Endodermal cell (in vitro differentiated cells): ENCODE data around the gene ADH1A. TPM values are rescaled to one million over a fixed set of nuclear protein-coding genes. Genes with fewer than 3 reads are reported as not detected.

Experiments
- DNase-seq: peaks from one replicate; pipeline ENCODE4 v3.0.0-alpha.2; 2017
- H3K27ac ChIP-seq: 2 replicates; pipeline ENCODE4 v1.5.1; 2013; ENCODE audit warnings: mild to moderate bottlenecking, low read depth, low read length, moderate library complexity
- H3K27me3 ChIP-seq: 2 replicates; pipeline ENCODE4 v1.6.1; 2013; ENCODE audit warnings: mild to moderate bottlenecking, low read length, moderate library complexity; ENCODE audit not compliant: insufficient read depth, control insufficient read depth, poor library complexity, severe bottlenecking
- H3K36me3 ChIP-seq: 2 replicates; pipeline ENCODE4 v1.7.0; 2013; ENCODE audit warnings: mild to moderate bottlenecking, low read length, moderate library complexity; ENCODE audit not compliant: control insufficient read depth, insufficient read depth
- H3K4me1 ChIP-seq: one replicate; pipeline ENCODE4 v1.7.0; 2013; ENCODE audit warnings: low read length; ENCODE audit not compliant: control insufficient read depth, insufficient read depth
- H3K4me3 ChIP-seq: 2 replicates; pipeline ENCODE4 v1.5.1; 2013; ENCODE audit warnings: mild to moderate bottlenecking, low read length, moderate library complexity
- H3K9ac ChIP-seq: 2 replicates; pipeline ENCODE4 v1.6.1; 2013; ENCODE audit warnings: mild to moderate bottlenecking, low read length, moderate library complexity; ENCODE audit not compliant: poor library complexity, severe bottlenecking; ENCODE audit errors: extremely low read depth
- H3K9me3 ChIP-seq: 2 replicates; pipeline ENCODE4 v1.6.1; 2013; ENCODE audit warnings: mild to moderate bottlenecking, low read length, moderate library complexity; ENCODE audit not compliant: control insufficient read depth
- H3K27ac Mint-ChIP-seq: 2 replicates; pipeline ENCODE4 v1.8.0; 2020; ENCODE audit warnings: mixed read lengths
- H3K27me3 Mint-ChIP-seq: 2 replicates; pipeline ENCODE4 v1.8.0; 2021; ENCODE audit warnings: mild to moderate bottlenecking, mixed read lengths; ENCODE audit not compliant: insufficient read depth
- H3K36me3 Mint-ChIP-seq: 2 replicates; pipeline ENCODE4 v1.8.0; 2020; ENCODE audit warnings: low read depth, mixed read lengths
- H3K4me1 Mint-ChIP-seq: 2 replicates; pipeline ENCODE4 v1.8.0; 2020; ENCODE audit warnings: mixed read lengths
- H3K4me3 Mint-ChIP-seq: 2 replicates; pipeline ENCODE4 v1.8.0; 2020; ENCODE audit warnings: mild to moderate bottlenecking, moderate library complexity, mixed read lengths
- H3K9me3 Mint-ChIP-seq: 2 replicates; pipeline ENCODE4 v1.8.0; 2020; ENCODE audit warnings: mild to moderate bottlenecking, mixed read lengths
- WGBS, 2 experiments: methylation state at CpG; one replicate each; pipeline versions ENCODE4 v1.1.5 to v1.1.7; 2013; ENCODE audit warnings: missing lambda C conversion rate in 2 of 2, mixed read lengths in 1 of 2; ENCODE audit not compliant: insufficient coverage in 1 of 2, insufficient read length in 1 of 2; 5-methylcytosine and 5-hydroxymethylcytosine counted together
- total RNA-seq, 2 donors: library from RNA; stranded (reverse); fragmentation: NEBNext Ultra II Directional in 1 of 2; extraction: Animal tissue kit (Norgen Biotek cat#: 25700) in 1 of 2; gene quantifications; 2 replicates in 1 of 2; 3 replicates in 1 of 2; pipeline ENCODE4 v1.2.1, GENCODE V29; 2021
- TF ChIP-seq, protein P1 (sequence below): fragments of 200-600 bp; sonication (generic); conservative IDR thresholded peaks from 2 replicates; pipeline ENCODE4 v1.5.0; 2021; ENCODE audit warnings: antibody characterized with exemption, mild to moderate bottlenecking

Gene ADH1A
- total RNA-seq, 2 donors from 2014 or later, result not detected

DNA sequence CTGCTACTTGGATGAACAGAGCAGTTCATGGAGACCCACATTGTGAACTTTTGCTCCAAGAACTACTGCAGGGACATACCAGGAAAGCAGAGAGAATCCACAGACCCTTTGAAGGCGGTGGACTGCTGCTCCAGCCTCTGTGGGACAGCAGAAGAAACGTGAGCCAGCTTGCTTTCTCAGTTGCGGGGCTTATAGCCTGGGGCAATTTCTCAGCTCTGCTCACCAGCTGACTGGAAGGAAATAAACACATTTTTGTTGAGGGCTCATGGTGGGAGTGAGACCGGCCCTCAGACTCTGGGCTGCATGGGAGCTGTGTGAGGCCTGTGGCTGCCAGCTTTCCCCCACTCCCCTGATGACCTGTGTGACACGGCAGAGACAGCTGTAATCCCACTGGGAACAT is 2.6 kb upstream of the ADH1A start:
- H3K27ac ChIP-seq, result no peak overlapping the region
- H3K27ac Mint-ChIP-seq, result no peak overlapping the region
- DNase-seq, result no peak
- 86 to 90% methylated on average over 3 to 5 of the region's 5 CpGs for WGBS, 2 experiments
- TF ChIP-seq, protein P1, sequence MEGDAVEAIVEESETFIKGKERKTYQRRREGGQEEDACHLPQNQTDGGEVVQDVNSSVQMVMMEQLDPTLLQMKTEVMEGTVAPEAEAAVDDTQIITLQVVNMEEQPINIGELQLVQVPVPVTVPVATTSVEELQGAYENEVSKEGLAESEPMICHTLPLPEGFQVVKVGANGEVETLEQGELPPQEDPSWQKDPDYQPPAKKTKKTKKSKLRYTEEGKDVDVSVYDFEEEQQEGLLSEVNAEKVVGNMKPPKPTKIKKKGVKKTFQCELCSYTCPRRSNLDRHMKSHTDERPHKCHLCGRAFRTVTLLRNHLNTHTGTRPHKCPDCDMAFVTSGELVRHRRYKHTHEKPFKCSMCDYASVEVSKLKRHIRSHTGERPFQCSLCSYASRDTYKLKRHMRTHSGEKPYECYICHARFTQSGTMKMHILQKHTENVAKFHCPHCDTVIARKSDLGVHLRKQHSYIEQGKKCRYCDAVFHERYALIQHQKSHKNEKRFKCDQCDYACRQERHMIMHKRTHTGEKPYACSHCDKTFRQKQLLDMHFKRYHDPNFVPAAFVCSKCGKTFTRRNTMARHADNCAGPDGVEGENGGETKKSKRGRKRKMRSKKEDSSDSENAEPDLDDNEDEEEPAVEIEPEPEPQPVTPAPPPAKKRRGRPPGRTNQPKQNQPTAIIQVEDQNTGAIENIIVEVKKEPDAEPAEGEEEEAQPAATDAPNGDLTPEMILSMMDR, result no peak
- no peaks in the 10 kb centered on the region for H3K36me3 ChIP-seq
- H3K27me3 ChIP-seq, result no peaks in the 10 kb centered on the region
- no peaks in the 10 kb centered on the region for H3K4me1 ChIP-seq
- peaks cover 25% of the 10 kb centered on the region for H3K9me3 Mint-ChIP-seq
- no peaks in the 10 kb centered on the region for H3K27me3 Mint-ChIP-seq
- H3K4me3 Mint-ChIP-seq, result no peak overlapping the region
- H3K4me3 ChIP-seq, result no peak overlapping the region
- H3K36me3 Mint-ChIP-seq, result no peaks in the 10 kb centered on the region
- no peaks in the 10 kb centered on the region for H3K4me1 Mint-ChIP-seq
- H3K9me3 ChIP-seq, result peaks cover 12% of the 10 kb centered on the region
- no peak overlapping the region for H3K9ac ChIP-seq

DNA sequence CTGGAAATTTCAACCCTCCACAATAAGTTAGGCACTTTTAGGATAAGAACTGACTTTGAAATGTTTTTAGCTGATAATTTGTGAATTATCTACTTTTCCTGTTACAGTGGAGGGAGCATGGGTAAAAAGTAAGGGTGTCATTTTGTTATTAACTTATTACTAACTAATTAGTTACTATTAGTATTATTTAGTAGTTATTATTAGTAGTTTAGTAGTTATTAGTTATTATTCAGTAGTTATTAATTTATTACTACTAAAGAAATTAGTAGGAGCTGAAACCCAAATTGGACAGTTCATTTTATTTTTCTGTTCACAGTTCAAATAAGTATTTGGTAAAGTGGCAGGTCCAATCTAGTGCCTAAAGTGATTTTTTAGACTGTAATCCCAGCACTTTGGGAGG is 5.4 kb downstream of the ADH1A start:
- no peaks in the 10 kb centered on the region for H3K9me3 ChIP-seq
- no peaks in the 10 kb centered on the region for H3K4me1 ChIP-seq
- Mint-ChIP-seq H3K36me3 (no peaks in the 10 kb centered on the region), H3K9me3 (no peaks in the 10 kb centered on the region), H3K4me1 (no peaks in the 10 kb centered on the region), H3K27ac (no peak overlapping the region), H3K27me3 (no peaks in the 10 kb centered on the region), H3K4me3 (no peak overlapping the region)
- TF ChIP-seq, protein P1, result no peak
- H3K36me3 ChIP-seq, result no peaks in the 10 kb centered on the region
- no peak overlapping the region for H3K4me3 ChIP-seq
- no peak overlapping the region for H3K27ac ChIP-seq
- no peak for DNase-seq
- H3K9ac ChIP-seq, result no peak overlapping the region
- no peaks in the 10 kb centered on the region for H3K27me3 ChIP-seq

DNA sequence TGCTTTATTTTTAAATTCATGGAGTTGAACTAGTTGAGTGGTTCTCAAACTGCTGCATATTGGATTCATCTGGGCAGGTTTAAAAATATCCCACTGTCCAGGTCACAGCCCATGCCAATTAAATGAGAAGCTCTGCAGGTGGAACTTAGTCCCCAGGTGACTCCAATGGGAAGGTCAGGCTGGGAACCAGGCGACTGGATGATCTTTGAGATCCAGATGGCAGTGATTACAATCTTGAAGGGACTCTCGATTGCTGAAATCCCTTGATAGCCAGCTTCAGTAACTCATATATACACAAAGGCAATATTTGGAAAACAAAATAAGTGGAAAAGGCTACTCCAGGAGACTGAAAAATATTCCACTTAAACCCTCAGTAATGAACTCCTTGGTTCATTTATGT is 8.1 kb downstream of the ADH1A start:
- WGBS, 2 experiments, result 89 to 100% methylated on average over 2 of the region's 2 CpGs
- no peaks in the 10 kb centered on the region for H3K9me3 ChIP-seq
- H3K36me3 ChIP-seq, result no peaks in the 10 kb centered on the region
- H3K9ac ChIP-seq, result no peak overlapping the region
- no peaks in the 10 kb centered on the region for H3K4me1 ChIP-seq
- Mint-ChIP-seq H3K4me3 (no peak overlapping the region), H3K36me3 (no peaks in the 10 kb centered on the region), H3K27me3 (no peaks in the 10 kb centered on the region), H3K27ac (no peak overlapping the region), H3K4me1 (no peaks in the 10 kb centered on the region), H3K9me3 (no peaks in the 10 kb centered on the region)
- H3K27me3 ChIP-seq, result no peaks in the 10 kb centered on the region
- no peak overlapping the region for H3K4me3 ChIP-seq
- no peak overlapping the region for H3K27ac ChIP-seq
- DNase-seq, result no peak
- TF ChIP-seq, protein P1, result no peak
